Mesothelial cell of epicardium (in vitro differentiated cells): ENCODE results near the gene RNF34. TPM values are rescaled to one million over a fixed set of nuclear protein-coding genes. Genes with fewer than 3 reads are reported as not detected.

ENCODE experiments used
- DNase-seq, 2 experiments: peaks; one replicate each; pipeline ENCODE4 v3.0.0; 2021; ENCODE audit warnings: low spot score in 2 of 2; ENCODE audit not compliant: unreplicated experiment in 2 of 2
- H3K27ac Mint-ChIP-seq: 2 replicates; pipeline ENCODE4 v1.8.0; 2021; ENCODE audit warnings: mixed read lengths
- H3K27me3 Mint-ChIP-seq: 2 replicates; pipeline ENCODE4 v1.8.0; 2021; ENCODE audit warnings: low read depth, mixed read lengths
- H3K36me3 Mint-ChIP-seq: 2 replicates; pipeline ENCODE4 v1.8.0; 2021; ENCODE audit warnings: mixed read lengths
- H3K4me1 Mint-ChIP-seq: 2 replicates; pipeline ENCODE4 v1.8.0; 2021; ENCODE audit warnings: mixed read lengths
- H3K4me3 Mint-ChIP-seq: 2 replicates; pipeline ENCODE4 v1.8.0; 2021; ENCODE audit warnings: mild to moderate bottlenecking, moderate library complexity, mixed read lengths
- H3K9me3 Mint-ChIP-seq: 2 replicates; pipeline ENCODE4 v1.8.0; 2021; ENCODE audit warnings: mixed read lengths
- total RNA-seq: library from RNA; stranded (reverse); gene quantifications from 3 replicates; pipeline ENCODE4 v1.2.1, GENCODE V29; 2021
- TF ChIP-seq, protein P1 (sequence below): fragments of 200-600 bp; sonication (generic); IDR thresholded peaks from one replicate; pipeline ENCODE4 v1.5.0; 2021; ENCODE audit warnings: antibody characterized with exemption; ENCODE audit not compliant: unreplicated experiment

The RNF34 gene
- total RNA-seq, 1 donor from 2014 or later, result 41.0 TPM

DNA sequence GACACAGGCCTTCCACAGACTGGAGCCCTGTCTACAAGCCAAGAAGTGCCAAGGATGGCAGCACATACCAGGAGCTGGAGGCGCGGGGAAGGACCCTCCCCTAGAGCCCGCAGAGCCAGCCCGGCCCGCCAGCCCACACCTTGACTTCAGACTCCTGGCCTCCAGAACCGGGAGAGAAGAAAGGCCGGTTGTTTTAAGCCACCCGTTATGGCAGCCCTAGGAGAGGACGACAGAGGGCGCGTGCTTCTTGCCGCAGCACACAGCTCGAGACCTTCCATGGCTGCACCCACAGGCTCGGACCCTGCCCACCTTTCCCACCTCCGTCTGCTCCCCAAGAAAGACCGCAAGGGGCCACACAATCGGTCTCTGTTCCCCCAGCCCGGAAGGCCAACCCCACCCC is 53.7 kb downstream of the RNF34 start:
- H3K4me1 Mint-ChIP-seq, result peaks cover 42% of the 10 kb centered on the region
- H3K36me3 Mint-ChIP-seq, result peaks cover 3% of the 10 kb centered on the region
- peak overlapping the region; percentile 43 for H3K27ac Mint-ChIP-seq
- no peaks in the 10 kb centered on the region for H3K9me3 Mint-ChIP-seq
- H3K27me3 Mint-ChIP-seq, result no peaks in the 10 kb centered on the region
- TF ChIP-seq, protein P1, sequence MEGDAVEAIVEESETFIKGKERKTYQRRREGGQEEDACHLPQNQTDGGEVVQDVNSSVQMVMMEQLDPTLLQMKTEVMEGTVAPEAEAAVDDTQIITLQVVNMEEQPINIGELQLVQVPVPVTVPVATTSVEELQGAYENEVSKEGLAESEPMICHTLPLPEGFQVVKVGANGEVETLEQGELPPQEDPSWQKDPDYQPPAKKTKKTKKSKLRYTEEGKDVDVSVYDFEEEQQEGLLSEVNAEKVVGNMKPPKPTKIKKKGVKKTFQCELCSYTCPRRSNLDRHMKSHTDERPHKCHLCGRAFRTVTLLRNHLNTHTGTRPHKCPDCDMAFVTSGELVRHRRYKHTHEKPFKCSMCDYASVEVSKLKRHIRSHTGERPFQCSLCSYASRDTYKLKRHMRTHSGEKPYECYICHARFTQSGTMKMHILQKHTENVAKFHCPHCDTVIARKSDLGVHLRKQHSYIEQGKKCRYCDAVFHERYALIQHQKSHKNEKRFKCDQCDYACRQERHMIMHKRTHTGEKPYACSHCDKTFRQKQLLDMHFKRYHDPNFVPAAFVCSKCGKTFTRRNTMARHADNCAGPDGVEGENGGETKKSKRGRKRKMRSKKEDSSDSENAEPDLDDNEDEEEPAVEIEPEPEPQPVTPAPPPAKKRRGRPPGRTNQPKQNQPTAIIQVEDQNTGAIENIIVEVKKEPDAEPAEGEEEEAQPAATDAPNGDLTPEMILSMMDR, result no peak
- no peak overlapping the region for H3K4me3 Mint-ChIP-seq
- DNase-seq, result no peak

- Mint-ChIP-seq H3K4me3 (no peak overlapping the region), H3K9me3 (no peaks in the 10 kb centered on the region), H3K4me1 (peaks cover 42% of the 10 kb centered on the region), H3K36me3 (no peaks in the 10 kb centered on the region), H3K27me3 (no peaks in the 10 kb centered on the region), H3K27ac (peak overlapping the region; percentile 50)
- TF ChIP-seq, protein P1, result no peak
- no peak for DNase-seq
These were observed 55.0 kb downstream of the RNF34 start for GRCh38 chr12:121454921-121455320.

- TF ChIP-seq, protein P1, result no peak
- Mint-ChIP-seq H3K36me3 (no peaks in the 10 kb centered on the region), H3K27ac (peak overlapping the region; percentile 20), H3K4me3 (no peak overlapping the region), H3K27me3 (no peaks in the 10 kb centered on the region), H3K4me1 (peaks cover 42% of the 10 kb centered on the region), H3K9me3 (no peaks in the 10 kb centered on the region)
- no peak for DNase-seq
These were observed 56.0 kb downstream of the RNF34 start for GRCh38 chr12:121455766-121456420.

- Mint-ChIP-seq H3K9me3 (no peaks in the 10 kb centered on the region), H3K4me3 (no peak overlapping the region), H3K27me3 (no peaks in the 10 kb centered on the region), H3K27ac (peak overlapping the region; percentile 71), H3K4me1 (peaks cover 39% of the 10 kb centered on the region), H3K36me3 (no peaks in the 10 kb centered on the region)
- TF ChIP-seq, protein P1, result no peak
- no peak for DNase-seq
These were observed 56.6 kb downstream of the RNF34 start for GRCh38 chr12:121456551-121456950.

DNA sequence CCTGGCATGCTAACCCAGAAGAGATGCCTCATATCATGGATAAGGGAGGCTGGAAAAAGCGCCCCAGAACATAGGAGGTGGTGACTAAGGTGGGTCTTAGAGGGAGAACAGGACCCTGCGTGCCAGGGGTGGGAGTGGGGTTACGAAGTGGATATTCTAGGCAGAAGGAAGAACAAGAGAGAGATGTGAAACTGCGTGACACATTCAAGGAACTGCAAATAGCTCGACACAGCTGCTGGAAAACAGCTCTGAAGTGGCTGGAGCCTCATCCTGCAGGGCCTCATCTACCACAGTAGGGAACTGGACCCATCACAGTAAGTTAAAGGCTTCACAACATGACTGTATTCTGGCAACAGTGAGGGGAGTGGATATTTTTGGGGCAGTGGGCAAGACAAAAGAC is 61.1 kb downstream of the RNF34 start:
- Mint-ChIP-seq H3K9me3 (no peaks in the 10 kb centered on the region), H3K27ac (no peak overlapping the region), H3K4me3 (no peak overlapping the region), H3K4me1 (peaks cover 19% of the 10 kb centered on the region), H3K36me3 (no peaks in the 10 kb centered on the region), H3K27me3 (no peaks in the 10 kb centered on the region)
- DNase-seq, result no peak
- TF ChIP-seq, protein P1, result no peak

- DNase-seq, result no peak
- Mint-ChIP-seq H3K4me1 (peaks cover 14% of the 10 kb centered on the region), H3K36me3 (no peaks in the 10 kb centered on the region), H3K27me3 (no peaks in the 10 kb centered on the region), H3K9me3 (no peaks in the 10 kb centered on the region), H3K4me3 (no peak overlapping the region), H3K27ac (no peak overlapping the region)
- TF ChIP-seq, protein P1, result no peak
These were observed 64.4 kb downstream of the RNF34 start for GRCh38 chr12:121464331-121464730.
